Activated T-cell treated with anti-CD3 and anti-CD28 coated beads, Interleukin-2, amount 50 U/mL, for 1 hour (primary cell): ENCODE measurements around the gene GNAT3.

Experiments used
- DNase-seq: peaks from one replicate; pipeline ENCODE4 v3.0.0-alpha.2; 2020

Gene GNAT3

DNA sequence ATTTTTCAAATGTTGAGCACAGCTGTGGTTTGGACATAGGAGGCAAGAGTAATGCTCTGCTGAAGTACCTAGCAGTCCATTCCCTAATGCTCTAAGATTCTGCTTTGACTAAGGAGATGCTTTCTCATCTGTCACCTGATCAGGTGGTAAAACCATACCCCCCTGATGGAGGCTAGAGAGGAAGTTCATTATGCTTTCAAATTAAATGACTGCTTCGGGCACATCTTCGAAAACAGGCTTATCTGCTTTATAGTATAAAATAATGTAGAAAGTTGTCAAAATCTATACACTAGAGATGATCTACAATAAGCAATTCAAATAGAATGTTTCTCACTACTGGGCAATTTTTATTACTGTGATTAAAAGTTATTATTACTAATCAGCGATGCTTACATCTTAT lies at the start of gene GNAT3:
GNAT3 (minus strand) TSS at position 101 of the 400 bp plus-strand sequence. CDS start 138 bp downstream, outside the sequence.
- DNase-seq: no peak

GRCh38 chr7:80558116-80558515 lies 46.3 kb upstream of the GNAT3 start:
- no peak for DNase-seq

GRCh38 chr7:80552031-80552694 lies 40.3 kb upstream of the GNAT3 start:
- DNase-seq: no peak

- DNase-seq: no peak
These were observed 38.1 kb upstream of the GNAT3 start for GRCh38 chr7:80550005-80550404.

- DNase-seq: no peak
These were observed 37.1 kb upstream of the GNAT3 start for GRCh38 chr7:80548840-80549530.

DNA sequence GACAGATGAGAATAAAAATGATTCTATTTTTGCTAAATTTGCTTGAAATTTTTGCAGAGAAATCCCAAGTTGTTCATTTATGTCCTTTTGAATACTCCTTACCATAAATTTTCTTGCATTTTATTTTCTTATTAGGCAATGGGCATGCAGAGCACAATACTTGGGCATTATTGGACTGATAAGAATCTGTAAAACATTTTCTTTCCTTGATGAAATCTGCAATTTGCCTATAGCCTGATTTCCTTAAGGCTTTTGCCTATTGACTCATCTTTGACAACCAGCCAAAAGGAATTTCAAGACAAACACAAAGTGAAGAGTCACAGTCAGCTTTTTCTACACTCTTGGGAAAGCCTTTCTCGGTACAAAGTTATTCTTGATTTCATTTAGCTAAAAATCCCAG lies 30.5 kb upstream of the GNAT3 start:
- no peak for DNase-seq

DNA sequence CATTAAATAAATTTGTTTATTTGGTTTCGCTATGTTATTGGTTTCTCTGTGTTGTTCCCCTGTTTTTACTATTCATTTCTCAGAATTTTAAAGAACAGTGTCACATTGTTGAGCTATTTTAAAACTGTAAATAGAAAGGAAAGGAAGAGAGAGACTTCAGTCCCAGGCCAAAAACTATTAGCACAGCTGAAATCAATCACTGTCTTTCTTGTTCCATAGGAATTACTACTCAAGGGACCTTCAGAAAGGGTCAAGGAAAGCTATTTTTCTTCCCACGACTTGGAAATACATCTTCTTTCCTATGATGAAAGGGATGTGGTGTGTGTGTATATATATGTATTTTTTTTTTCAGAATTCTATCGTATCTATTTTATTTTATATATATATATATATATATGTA lies 29.0 kb upstream of the GNAT3 start:
- DNase-seq: no peak

- no peak for DNase-seq
These were observed 25.2 kb upstream of the GNAT3 start for GRCh38 chr7:80537091-80537490.

DNA sequence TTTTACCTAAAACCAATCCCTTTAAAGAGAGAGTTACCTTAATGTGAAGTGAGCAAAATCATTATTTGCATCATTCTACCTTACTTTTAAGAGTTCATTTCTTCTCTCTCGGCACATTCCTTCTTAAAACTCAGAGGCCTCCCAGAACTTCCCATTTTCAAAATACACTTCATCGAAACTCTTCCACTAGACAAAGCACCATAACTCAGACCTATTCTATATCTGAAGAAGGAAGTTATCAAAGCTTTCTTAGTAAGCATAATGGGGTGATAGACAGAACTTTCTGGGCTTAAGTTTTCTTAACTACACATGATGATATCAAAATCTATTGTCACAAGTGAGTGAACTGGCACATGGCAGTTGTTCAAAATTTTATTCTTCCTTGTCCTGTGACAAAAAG lies 24.6 kb upstream of the GNAT3 start:
- DNase-seq: no peak

DNA sequence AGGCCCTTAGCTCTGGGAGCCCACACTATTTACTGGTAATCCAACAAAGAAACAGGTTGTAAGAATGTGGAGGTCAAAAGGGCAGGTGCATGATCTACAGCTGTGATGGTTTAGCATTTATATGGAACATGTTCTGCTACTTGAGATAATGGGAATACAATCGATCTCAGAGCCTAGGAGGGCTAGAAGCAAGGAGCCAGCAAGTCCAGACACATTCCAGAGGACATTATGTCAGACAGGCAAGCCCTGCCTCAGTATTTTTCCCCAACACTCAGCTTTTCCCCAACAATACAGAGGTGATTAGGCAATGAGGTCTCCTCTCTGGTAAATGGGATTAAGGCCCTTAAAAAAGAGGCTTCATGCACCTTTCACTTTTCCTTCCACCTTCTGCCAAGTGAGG lies 21.4 kb upstream of the GNAT3 start:
- no peak for DNase-seq

DNA sequence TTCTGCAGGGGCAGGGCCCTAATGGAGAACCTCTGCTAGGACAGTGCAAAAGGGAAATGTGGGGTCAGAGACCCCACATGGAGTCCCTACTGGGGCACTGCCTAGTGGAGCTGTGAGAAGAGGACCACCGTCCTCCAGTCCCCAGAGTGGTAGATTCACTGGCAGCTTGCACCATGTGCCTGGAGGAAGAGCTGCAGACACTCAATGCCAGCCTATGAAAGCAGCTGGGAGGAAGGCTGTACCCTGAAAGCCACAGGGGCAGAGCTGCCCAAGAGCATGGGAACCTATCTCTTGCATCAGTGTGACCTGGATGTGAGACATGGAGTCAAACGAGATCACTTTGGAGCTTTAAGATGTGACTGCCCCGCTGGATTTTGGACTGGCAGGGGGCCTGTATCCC lies 20.3 kb upstream of the GNAT3 start:
- DNase-seq: no peak

- DNase-seq: no peak
These were observed 18.3 kb upstream of the GNAT3 start for GRCh38 chr7:80530136-80530535.

- no peak for DNase-seq
These were observed 17.5 kb upstream of the GNAT3 start for GRCh38 chr7:80529362-80529761.

- DNase-seq: no peak
These were observed 16.8 kb upstream of the GNAT3 start for GRCh38 chr7:80528689-80529088.

DNA sequence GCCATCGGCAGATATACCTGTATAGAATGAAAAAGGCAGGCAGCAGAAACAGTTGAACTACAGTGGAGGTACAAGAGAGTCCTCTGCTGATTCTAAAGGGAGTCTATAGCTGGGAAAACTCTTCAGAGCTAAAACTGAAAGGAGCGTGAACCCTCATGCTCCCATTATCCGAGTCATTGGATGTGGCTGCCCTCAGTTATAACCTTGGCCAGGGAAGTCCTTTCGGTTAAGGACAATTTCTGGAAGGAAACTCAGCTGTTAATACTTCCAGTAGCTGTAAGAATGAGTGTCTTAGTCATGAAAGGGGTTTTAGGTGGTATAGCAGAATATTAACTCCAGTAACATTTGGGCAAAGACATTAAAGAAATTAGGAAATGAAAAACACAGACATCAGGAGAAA lies 14.6 kb upstream of the GNAT3 start:
- no peak for DNase-seq

DNA sequence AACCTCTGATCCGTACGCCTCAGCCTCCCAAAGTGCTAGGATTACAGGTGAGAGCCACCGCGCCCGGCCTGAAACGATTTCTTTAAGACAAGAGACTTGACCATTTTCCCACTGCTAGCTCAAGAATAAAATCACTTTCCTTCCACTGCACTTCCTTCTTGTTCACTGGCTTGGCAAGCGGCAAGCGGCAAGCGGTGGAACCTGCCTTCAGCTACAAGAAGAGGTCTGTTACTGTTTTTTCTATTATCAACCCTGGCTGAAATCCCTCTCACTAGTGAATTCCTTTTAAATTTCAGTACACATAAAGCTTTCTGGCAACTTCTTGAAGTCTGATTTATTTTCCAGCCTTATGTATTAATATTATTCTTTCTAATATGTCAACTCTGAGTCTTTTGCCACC lies 12.8 kb upstream of the GNAT3 start:
- DNase-seq: no peak

DNA sequence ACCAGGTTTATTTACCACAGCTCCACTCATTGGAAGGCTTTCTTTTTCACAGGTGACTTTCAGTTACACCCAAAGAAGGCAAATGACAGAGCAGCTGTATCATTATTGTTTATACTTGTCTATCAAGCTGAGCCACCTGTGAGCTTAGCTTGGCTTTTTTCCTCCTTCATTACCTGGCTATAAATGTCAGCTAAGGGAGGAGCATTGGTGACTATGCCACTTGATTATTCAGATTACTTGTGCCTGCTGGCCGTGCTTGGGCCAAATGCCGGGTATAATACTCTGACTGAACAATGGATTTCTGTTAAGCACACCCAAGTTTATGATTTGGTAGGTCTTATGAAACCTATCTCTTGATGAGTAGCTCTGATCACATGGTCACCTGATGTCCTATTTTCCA lies 9.9 kb upstream of the GNAT3 start:
- no peak for DNase-seq

- no peak for DNase-seq
These were observed 8.3 kb upstream of the GNAT3 start for GRCh38 chr7:80520199-80520598.

DNA sequence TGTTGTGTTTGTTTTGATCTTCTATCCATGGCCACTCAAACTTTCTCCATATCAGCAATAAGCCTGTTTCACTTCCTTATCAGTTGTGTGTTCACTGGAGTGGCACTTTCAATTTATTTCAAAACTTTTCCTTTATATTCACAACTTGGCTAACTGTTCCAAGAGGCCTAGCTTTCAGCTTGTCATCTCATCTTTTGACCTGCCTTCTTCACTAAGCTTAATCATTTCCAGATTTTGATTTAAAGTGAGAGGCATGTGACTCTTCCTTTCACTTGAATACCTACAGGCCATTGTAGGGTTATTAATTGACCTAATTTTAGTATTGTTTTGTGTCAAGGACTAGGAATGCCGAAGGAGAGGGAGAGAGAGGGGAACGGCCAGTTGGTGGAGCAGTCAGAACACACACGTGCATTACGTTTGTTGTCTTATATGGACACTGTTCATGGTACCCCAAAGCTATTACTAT lies 5.5 kb upstream of the GNAT3 start:
- no peak for DNase-seq

DNA sequence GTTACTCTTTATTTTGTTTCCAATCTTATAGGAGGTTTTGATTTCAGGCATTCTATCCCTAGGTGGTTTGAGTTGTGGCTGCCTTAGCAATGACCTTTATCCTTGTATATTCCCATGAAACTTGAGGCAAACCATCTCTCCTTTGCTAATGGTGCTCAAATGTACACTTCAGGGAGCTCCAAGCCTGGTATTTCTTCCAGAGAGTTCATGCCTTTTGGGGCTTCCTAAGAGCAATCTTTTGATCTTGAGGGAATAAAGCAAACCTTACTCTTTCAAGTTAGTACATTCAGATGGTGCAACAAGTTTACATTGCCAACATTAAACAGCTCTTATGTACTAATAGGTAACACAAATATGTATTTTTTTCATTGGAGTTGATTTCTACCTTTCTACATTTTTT lies 3.4 kb upstream of the GNAT3 start:
- DNase-seq: no peak

GRCh38 chr7:80510021-80510420 lies 1.8 kb downstream of the GNAT3 start:
- no peak for DNase-seq

DNA sequence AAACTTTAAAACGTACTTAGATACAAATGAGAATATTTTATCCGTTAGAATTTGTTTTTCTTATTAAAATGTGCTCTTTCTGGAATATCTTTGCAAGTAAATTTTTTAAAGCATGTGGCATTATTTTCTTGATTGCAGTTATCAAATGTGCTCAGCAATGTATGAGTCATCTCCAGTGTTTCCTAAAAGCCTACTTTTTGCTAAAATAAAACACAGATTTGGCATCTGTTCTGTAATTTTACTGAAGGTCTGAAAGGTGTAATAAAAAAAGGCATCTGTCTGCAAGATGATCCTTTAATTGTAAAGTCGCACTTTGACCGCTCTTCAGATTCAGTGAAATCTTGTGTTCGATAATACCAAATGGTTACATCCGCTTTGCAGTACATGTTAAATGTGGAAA lies 3.4 kb downstream of the GNAT3 start:
- no peak for DNase-seq

GRCh38 chr7:80505900-80506500 lies 5.9 kb downstream of the GNAT3 start:
- DNase-seq: no peak

GRCh38 chr7:80500325-80500724 lies 11.5 kb downstream of the GNAT3 start:
- DNase-seq: no peak
